GM21619 (cell line): ENCODE data around the gene KRT86.
"Not testable (repeated sequence)": the region's sequence is repeated elsewhere in the genome, so short reads cannot be mapped to it uniquely, and the experiment has no call there.

Experiments used
- ATAC-seq: cut with Tn5 transposase; IDR thresholded peaks from one replicate; pipeline ENCODE4 v1.9.1; 2021; ENCODE audit not compliant: unreplicated experiment

Gene KRT86

GRCh38 chr12:52333321-52333720 is 58.9 kb downstream of the KRT86 start:
- no peak for ATAC-seq

GRCh38 chr12:52334185-52334584 is 59.7 kb downstream of the KRT86 start:
- ATAC-seq = no peak

- ATAC-seq = no peak
These were observed 61.3 kb downstream of the KRT86 start for GRCh38 chr12:52335598-52336262.

GRCh38 chr12:52336641-52337040 is 62.2 kb downstream of the KRT86 start:
- no peak for ATAC-seq

GRCh38 chr12:52337054-52337453 is 62.6 kb downstream of the KRT86 start:
- ATAC-seq = no peak

GRCh38 chr12:52338241-52338960 is 64.0 kb downstream of the KRT86 start:
- ATAC-seq = no peak

GRCh38 chr12:52341066-52341580 is 66.7 kb downstream of the KRT86 start:
- no peak for ATAC-seq

- no peak for ATAC-seq
These were observed 68.5 kb downstream of the KRT86 start for GRCh38 chr12:52342781-52343490.

GRCh38 chr12:52343550-52343949 is 69.1 kb downstream of the KRT86 start:
- no peak for ATAC-seq

- no peak for ATAC-seq
These were observed 69.7 kb downstream of the KRT86 start for GRCh38 chr12:52344111-52344510.

- ATAC-seq = not testable (repeated sequence)
These were observed 70.6 kb downstream of the KRT86 start for GRCh38 chr12:52345041-52345440.

- no peak for ATAC-seq
These were observed 72.1 kb downstream of the KRT86 start for GRCh38 chr12:52346593-52346992.

GRCh38 chr12:52347016-52347415 is 72.6 kb downstream of the KRT86 start:
- no peak for ATAC-seq

- no peak for ATAC-seq
These were observed 73.4 kb downstream of the KRT86 start for GRCh38 chr12:52347551-52348510.

GRCh38 chr12:52349196-52349595 is 74.8 kb downstream of the KRT86 start:
- no peak for ATAC-seq

- ATAC-seq = no peak
These were observed 75.7 kb downstream of the KRT86 start for GRCh38 chr12:52350021-52350620.

- ATAC-seq = no peak
These were observed 76.3 kb downstream of the KRT86 start for GRCh38 chr12:52350786-52351185.

- no peak for ATAC-seq
These were observed 77.0 kb downstream of the KRT86 start for GRCh38 chr12:52351196-52352059.

GRCh38 chr12:52352951-52353350 is 78.5 kb downstream of the KRT86 start:
- no peak for ATAC-seq
